ENCODE data around the gene TLE1. TPM values are rescaled to one million over a fixed set of nuclear protein-coding genes. Genes with fewer than 3 reads are reported as not detected.

The TLE1 gene
- total RNA-seq, 1 experiment from 2014 or later = 46.2 TPM

DNA sequence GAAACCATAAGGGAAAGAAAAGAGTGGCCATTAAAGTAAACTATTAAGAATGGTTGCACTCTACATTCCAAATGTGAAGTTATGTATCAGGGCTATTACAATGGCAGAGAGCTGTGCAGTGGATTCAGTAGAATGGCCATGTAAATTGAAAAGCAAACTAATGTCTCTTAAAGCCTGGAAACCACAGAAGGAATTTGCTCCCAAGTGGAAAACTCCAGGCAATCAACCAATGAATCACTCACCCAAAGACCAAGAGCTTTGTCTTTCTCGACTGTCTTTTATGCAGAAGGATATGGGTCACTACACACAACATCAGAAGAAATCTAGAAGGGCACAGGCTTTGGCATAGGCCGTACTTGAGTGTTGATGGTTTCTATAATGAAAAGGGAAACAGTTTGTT, 114.9 kb downstream of the TLE1 start:
- DNase-seq = no peak
- Mint-ChIP-seq H3K4me1 (ENCODE audit: low read depth, unreplicated experiment) (no peaks in the 10 kb centered on the region), H3K36me3 (ENCODE audit: insufficient read depth, unreplicated experiment) (peaks cover 8% of the 10 kb centered on the region), H3K4me3 (ENCODE audit: low read depth, unreplicated experiment) (no peak overlapping the region), H3K27ac (ENCODE audit: unreplicated experiment) (no peak overlapping the region), H3K9me3 (ENCODE audit: low read depth, unreplicated experiment) (no peaks in the 10 kb centered on the region), H3K27me3 (ENCODE audit: unreplicated experiment) (no peaks in the 10 kb centered on the region)
- TF ChIP-seq, protein P1, sequence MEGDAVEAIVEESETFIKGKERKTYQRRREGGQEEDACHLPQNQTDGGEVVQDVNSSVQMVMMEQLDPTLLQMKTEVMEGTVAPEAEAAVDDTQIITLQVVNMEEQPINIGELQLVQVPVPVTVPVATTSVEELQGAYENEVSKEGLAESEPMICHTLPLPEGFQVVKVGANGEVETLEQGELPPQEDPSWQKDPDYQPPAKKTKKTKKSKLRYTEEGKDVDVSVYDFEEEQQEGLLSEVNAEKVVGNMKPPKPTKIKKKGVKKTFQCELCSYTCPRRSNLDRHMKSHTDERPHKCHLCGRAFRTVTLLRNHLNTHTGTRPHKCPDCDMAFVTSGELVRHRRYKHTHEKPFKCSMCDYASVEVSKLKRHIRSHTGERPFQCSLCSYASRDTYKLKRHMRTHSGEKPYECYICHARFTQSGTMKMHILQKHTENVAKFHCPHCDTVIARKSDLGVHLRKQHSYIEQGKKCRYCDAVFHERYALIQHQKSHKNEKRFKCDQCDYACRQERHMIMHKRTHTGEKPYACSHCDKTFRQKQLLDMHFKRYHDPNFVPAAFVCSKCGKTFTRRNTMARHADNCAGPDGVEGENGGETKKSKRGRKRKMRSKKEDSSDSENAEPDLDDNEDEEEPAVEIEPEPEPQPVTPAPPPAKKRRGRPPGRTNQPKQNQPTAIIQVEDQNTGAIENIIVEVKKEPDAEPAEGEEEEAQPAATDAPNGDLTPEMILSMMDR (IDR thresholded peaks at IDR 0.05; ENCODE audit: unreplicated experiment) = no peak
- BruUV-seq (replicated peaks) = no TSS peak
- intact Hi-C loops (cut with micrococcal nuclease; ENCODE audit: unreplicated experiment) = no loop called here
- CTCF ChIA-PET = no interaction called here

DNA sequence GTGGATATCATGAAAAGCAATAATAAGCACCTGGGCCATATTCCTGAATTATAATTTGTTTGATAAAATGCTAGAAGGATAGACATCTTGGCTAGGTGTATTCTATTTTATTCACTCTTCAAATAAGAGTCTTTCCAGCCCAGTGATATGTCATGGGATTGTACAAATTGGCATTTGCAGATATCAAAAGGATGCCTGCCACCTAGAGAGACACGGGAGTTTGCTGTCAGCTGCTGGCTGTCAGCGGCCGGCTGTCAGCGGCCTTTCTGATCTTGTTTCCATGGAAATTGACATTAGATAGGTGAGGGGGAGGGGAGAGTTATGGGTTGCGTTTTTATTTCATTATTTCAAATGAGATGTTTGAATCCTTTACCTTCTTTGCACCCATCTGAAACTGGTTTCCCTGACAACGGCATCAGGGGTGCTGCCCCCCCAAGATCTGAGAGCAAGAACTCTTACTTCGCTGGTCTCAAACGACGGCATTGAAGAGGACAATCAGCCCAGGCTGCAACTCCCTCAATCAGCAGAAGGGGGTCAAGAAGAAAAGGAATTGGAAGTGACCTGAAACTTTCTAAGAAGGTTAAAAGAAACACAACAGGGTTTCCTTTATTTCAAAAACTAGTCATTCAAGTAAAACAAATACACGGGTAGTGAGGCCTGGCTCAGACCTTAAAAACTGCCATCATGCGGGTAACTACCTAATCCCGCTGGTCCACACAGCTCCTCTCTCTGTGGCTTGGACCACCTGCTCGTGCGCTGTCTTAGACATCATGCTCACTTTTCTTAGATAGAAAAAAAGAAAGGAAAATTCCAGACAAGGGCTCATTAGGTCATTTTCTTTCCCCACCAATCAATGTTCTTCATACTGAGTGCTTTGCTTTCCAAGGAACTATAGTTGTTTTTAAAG, 115.7 kb downstream of the TLE1 start:
- no peak for DNase-seq
- Mint-ChIP-seq H3K27me3 (ENCODE audit: unreplicated experiment) (no peaks in the 10 kb centered on the region), H3K27ac (ENCODE audit: unreplicated experiment) (no peak overlapping the region), H3K9me3 (ENCODE audit: low read depth, unreplicated experiment) (no peaks in the 10 kb centered on the region), H3K4me1 (ENCODE audit: low read depth, unreplicated experiment) (no peaks in the 10 kb centered on the region), H3K36me3 (ENCODE audit: insufficient read depth, unreplicated experiment) (peaks cover 8% of the 10 kb centered on the region), H3K4me3 (ENCODE audit: low read depth, unreplicated experiment) (no peak overlapping the region)
- BruUV-seq (replicated peaks) = no TSS peak
- CTCF ChIA-PET = no interaction called here
- TF ChIP-seq, protein P1 (IDR thresholded peaks at IDR 0.05; ENCODE audit: unreplicated experiment) = no peak
- intact Hi-C loops (cut with micrococcal nuclease; ENCODE audit: unreplicated experiment) = no loop called here

DNA sequence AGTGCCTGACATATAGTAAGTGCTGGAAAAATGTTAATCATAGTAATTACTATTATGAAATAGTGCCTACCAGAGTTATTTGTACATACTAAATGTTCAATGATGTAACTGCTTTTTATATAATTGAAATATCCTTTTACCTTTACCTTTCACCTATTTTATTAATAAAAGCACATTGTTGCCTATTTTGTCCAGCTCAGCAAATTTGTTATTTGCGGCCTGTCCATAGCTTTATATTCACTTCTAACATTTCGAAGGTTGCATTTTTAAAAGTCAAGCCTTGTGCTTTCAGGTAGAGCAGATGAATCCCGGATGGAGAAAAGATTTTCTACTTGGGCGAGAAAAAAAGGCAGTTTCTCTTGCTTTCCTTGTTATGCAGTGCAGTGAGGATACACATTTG, 119.3 kb downstream of the TLE1 start:
- peaks cover 4% of the 10 kb centered on the region for H3K36me3 Mint-ChIP-seq (ENCODE audit: insufficient read depth, unreplicated experiment)
- no TSS peak for BruUV-seq (replicated peaks)
- H3K9me3 Mint-ChIP-seq (ENCODE audit: low read depth, unreplicated experiment) = no peaks in the 10 kb centered on the region
- H3K4me3 Mint-ChIP-seq (ENCODE audit: low read depth, unreplicated experiment) = no peak overlapping the region
- TF ChIP-seq, protein P1 (IDR thresholded peaks at IDR 0.05; ENCODE audit: unreplicated experiment) = no peak
- DNase-seq = no peak
- H3K27me3 Mint-ChIP-seq (ENCODE audit: unreplicated experiment) = no peaks in the 10 kb centered on the region
- peaks cover 11% of the 10 kb centered on the region for H3K4me1 Mint-ChIP-seq (ENCODE audit: low read depth, unreplicated experiment)
- intact Hi-C loops (cut with micrococcal nuclease; ENCODE audit: unreplicated experiment) = no loop called here
- H3K27ac Mint-ChIP-seq (ENCODE audit: unreplicated experiment) = no peak overlapping the region
- CTCF ChIA-PET = interaction anchor here (0.6 to 1.6 kb wide), 2 partner anchors 12 to 17 kb away, joined by 3 read pairs; no protein-coding TSS in a partner anchor

DNA sequence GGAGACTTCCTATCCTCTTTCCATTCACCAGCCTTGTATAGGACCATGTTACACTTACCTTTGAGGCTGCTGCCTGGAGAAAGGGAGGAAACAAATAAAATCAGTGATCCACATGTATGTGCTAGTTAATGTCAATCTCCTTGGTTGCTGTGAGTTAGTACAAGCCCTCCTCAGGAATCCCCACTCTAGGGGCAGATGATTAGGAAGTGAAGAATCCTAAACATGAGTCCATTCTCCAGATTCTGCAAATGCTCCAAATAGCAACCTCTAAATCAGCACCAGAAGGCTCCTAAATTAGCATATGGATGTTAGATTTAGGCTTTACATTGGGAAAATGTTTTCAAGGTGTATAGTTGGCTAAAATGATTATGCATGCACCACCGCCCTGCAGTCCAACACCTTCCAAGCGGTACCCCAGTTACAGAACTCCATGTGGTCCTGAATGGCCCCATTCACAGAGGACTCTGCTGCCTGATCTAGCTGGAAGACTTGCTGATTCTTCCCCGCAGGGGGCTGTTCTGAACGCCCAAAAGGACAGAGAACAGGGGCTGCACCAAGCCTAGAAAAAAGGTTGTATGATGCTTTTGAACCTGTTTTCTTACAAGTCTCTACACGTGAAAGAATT, 123.2 kb downstream of the TLE1 start:
- H3K27ac Mint-ChIP-seq (ENCODE audit: unreplicated experiment) = no peak overlapping the region
- H3K4me3 Mint-ChIP-seq (ENCODE audit: low read depth, unreplicated experiment) = no peak overlapping the region
- H3K4me1 Mint-ChIP-seq (ENCODE audit: low read depth, unreplicated experiment) = peaks cover 47% of the 10 kb centered on the region
- peaks cover 8% of the 10 kb centered on the region for H3K36me3 Mint-ChIP-seq (ENCODE audit: insufficient read depth, unreplicated experiment)
- DNase-seq = no peak
- CTCF ChIA-PET = no interaction called here
- TF ChIP-seq, protein P1 (IDR thresholded peaks at IDR 0.05; ENCODE audit: unreplicated experiment) = no peak
- intact Hi-C loops (cut with micrococcal nuclease; ENCODE audit: unreplicated experiment) = no loop called here
- BruUV-seq (replicated peaks) = no TSS peak
- no peaks in the 10 kb centered on the region for H3K9me3 Mint-ChIP-seq (ENCODE audit: low read depth, unreplicated experiment)
- no peaks in the 10 kb centered on the region for H3K27me3 Mint-ChIP-seq (ENCODE audit: unreplicated experiment)

Measured in Calu3 (cell line).